Measurements from ENCODE around the gene CLDN14.

CLDN14 gene

DNA sequence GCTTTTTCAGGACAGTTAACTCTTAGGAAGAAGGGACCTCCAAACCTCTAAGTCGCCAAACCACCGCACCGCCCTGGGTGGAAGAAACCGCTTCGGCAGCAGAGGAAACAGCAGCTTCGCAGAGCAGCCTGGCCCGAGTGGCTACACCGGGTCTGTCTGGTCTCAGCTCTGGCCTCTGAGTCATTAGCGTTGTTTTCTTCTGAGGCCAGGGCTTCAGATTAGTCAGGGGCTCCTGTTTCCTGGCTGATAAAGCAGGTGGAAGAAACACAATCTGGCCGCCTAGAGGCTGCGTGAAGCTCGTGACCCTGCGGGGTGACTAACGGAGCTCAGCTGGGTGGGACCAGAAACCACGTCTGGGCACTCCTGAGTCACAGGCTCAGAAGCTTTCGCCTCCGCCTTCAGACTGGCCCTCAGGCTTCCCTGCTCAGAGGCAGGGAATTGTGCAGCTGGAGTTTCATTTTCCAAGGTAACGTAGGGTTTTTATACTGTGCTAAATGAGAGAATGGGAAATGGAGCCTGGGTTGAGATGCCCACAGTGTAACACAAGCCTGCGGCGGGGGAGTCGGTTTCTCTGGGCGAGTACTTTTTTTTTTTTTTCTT is 49.9 kb downstream of the CLDN14 start:
- peak; percentile 99 for DNase-seq

DNA sequence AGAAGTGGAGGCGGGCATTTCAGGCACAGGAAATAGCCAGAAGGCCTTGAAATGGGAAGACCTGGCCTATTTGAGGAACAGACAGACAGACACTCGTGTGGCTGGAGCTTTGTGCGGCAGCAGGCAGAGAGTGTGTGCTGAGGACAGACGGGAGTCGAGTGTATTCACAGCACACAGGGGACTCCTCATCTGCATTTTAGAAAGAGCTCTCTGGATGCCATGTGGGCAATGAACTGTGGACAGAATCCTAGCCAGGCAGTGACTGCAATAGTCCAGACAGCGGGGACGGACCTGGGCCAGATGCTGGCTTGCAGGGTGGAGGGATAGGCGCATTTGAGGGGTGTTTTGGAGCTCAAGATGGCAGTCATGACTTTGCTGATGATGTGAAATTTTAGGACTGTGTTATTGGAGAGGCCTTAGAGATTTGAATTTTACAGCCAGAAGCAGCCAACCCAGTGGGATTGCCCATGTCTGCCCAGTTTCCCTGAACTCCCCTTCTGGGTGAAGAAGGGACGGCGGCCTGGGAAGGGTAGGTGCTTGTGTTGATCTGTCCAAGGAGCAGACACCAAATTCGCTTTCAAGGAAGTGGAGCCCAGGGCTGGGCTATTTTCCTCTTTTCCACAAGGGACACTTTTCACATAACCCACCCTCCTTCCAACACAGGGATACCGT is 51.0 kb downstream of the CLDN14 start:
- DNase-seq, result no peak

DNA sequence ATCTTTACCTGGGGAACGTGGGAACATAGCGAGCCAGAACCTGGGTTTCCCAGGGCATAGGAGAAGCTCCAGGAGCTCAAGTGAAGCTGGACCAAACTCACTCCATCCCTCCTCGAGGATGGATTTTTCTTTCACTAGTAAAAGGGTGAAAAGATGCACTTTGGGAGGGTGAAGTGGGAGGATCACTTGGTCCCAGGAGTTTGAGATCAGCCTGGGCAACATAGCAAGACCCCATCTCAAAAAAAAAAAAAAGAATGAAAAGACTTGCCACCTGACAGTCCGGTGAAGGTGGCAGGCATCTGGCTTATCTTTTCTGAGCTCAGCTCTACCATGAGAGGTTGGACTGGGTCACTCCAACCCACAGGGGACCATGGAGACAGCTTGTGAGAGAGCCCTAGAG is 52.4 kb downstream of the CLDN14 start:
- DNase-seq, result no peak

DNA sequence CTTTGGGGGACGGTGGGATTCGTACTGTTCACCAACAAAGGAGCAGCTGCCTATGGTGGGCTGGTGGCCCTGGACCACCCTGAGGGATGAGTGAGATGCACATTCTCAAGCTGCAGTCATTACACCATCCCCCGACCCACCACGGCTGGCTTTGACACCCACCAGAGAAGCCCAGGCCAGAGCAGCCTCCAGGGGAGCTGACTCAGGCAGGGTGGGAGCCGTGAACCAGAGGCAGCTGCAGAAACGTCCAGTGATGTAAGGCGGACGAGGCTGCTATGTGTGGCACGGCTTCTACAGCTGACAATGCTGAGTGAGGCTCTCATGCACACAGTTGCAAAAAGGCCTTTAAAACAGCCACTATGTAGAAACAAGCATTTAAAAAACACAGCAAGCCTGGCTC is 54.6 kb downstream of the CLDN14 start:
- DNase-seq, result no peak

DNA sequence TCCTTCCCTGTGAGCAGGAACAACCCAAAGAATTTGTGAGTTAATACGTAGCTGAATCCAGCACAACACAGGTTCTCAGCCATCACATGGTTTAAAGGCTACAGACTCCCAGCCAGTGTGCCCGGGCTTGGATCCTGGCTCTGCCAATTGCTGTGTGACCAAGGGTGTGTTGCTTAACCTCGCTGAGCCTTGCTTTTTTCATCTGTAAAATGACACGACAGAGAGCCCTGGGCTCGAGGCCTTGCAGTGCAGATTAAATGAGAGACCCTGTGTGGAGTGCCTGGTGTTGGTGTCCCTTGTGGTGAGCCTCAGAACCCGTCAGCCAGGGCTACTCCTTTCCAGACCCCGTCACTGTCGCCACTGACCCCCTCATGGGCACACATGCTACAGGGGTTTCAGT is 55.3 kb downstream of the CLDN14 start:
- no peak for DNase-seq

DNA sequence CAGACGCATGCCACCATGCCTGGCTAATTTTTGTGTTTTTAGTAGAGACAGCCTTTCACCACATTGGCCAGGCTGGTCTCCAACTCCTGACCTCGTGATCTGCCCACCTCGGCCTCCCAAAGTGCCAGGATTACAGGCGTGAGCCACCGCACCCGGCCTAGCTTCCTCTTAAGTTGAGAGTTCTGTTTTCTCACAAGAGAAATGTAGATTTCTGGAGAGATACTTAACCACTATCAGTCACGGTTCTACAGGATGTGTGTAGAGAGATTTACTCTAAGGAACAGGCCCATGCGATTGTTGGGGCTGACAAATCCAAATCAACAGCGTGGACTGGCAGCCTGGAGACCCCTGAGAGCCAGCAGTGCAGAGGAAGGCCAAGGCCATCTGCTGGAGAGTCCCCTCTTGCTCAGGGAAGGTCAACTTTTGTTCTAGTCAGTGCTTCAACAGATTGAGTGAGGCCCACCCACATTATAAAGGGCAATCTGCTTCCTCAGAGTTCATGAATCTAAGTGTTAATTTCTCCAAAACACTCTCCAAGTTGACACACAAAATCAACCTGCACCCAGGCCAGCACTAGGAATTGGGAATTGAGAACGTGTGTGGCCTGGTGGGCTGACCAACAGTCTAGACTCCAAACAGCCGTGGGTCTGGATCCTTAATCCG is 56.0 kb downstream of the CLDN14 start:
- no peak for DNase-seq

DNA sequence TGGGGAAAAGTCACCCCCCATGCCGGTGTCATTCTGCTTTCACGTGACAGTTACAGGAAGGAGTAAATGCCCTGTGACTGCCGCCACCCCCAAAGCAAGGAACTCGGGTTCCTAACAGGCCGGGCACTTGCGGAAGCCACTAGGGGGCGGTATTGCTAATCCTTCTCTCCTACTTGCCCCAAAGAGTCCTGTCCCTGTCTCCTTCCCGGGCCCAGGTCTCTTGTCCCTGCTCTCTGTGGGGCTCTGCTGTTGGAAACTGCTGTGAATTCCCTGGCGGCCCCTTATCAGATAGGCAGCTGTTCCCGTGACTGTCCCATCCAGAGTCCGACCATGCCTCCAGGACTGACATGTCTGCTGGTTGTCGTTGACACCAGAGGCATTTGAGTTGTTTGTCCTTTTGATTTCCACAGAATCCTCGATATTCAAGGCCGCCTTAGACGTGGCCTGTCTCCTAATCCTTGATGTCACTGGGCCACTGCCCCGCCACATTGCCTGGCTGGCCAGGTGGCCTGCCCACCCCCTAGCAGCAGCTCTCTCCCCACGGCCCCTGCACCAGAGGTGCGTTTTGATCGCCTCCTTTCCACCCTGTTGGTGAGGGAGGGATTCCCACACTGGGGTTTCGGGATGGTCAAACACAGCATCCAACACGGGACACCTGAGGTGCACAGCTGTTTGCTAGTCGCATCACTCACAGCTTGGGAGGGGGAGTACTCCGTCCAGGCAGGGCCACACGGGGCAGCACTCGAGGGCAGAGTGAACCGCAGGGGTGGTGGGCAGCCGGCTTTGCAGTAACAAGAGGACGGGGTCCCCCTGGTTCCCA is 57.4 kb downstream of the CLDN14 start:
- peak; percentile 3 for DNase-seq

DNA sequence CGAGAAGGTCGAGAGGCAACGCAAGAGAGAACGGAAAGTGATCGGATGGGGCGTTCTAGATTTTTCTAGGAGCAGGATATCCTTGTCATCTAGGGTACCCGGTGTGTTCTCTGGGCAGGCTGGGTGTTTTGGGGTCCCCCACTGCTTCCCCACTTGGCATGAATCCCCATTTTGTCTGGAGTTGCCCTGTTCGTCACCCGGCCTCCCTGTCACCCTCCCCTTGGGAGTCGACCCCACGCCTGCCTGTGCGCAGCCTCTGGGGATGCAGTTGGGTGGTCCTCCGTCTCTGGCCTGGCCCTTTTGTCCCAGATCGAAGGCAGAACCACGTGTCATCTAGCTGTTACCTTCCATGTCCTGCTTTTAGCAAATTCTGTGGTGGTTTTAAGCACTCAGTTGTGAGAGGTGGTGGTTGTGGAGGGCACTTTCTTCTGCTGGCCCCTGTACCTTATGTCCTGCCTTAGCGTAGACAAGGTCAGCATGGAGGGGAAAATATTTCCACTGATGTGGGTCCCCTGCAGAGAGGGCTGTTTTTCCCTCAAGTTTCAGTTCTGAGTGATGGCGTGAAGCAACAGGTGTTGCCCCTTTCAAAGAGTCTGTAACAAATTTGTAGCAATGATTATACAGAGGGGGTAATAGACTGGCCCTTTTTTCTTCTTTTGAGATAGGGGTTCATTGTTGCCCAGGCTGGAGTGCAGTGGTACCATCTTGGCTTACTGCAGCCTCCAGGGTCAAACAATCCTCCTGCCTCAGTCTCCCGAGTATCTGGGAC is 59.2 kb downstream of the CLDN14 start:
- no peak for DNase-seq

DNA sequence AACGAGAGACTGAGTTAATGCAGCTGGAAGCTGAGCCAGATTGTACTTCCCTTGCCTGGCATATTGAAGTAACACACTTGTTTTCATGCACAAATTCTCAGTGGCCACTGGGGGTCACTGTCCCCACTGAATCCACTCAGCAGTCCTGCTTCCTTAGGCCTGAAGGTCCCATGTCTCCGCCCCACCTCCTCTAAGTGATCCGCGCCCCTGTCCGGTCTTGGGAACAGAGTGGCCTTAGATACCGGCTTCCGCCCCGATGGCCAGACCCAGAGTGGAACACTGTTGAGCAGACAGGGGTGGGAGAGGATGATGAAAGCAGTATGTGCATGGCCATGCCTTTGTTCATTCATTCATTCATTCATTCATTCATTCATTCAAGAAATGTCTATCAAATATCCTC is 59.9 kb downstream of the CLDN14 start:
- peak; percentile 58 for DNase-seq

DNA sequence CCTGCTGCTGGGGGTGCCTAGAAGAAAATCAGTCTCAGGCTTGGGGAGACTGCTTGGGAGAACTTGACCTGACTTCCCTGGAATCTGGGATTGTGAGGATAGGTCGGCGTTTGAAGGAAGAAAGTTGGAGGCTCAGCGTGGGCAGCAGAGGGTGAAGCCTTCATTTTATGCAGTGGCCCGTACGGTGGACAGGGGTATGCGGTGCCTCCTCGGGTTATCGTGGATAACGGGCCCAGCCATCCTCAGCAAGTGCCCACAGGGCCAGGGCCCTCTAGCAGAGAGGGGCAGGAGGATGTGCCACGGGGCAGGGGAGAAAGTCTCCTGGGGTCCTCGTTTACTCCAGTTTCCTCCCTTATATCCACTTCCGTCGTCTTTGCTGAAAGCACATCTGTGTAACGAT is 60.7 kb downstream of the CLDN14 start:
- DNase-seq, result no peak

DNA sequence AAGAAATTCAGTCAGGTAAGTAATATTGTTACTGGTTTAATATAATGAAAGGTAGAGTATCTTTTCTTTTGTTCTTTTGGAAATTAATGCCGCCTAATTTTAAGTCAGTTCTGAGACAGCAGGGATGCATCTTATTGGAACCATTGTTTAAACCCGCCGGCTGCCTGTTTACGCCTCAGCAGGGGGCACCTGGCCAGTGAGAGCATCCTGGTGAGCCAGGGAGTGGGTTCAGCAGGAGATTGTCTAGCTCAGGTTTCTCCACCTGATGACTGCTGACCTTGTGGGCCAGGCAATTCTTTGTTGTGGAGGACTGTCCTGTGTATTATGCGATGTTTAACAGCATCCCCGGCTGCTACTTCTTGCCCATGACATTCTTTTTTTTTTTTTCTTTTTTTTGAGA is 64.5 kb downstream of the CLDN14 start:
- no peak for DNase-seq

DNA sequence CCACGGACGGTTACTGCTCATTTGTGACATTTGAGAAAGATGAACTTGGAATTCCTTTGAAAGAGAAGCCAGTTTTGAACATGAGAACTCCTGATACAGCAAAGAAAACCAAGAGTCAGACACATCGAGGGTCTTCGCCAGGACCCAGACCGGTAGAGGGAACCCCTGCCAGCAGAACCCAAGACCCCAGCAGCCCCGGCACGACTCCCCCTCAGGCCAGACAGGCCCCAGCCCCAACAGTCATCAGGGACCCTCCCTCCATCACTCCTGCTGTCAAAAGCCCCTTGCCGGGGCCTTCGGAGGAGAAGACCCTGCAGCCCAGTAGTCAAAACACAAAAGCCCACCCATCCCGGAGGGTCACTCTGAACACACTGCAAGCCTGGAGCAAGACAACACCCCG is 67.0 kb downstream of the CLDN14 start:
- DNase-seq, result no peak

DNA sequence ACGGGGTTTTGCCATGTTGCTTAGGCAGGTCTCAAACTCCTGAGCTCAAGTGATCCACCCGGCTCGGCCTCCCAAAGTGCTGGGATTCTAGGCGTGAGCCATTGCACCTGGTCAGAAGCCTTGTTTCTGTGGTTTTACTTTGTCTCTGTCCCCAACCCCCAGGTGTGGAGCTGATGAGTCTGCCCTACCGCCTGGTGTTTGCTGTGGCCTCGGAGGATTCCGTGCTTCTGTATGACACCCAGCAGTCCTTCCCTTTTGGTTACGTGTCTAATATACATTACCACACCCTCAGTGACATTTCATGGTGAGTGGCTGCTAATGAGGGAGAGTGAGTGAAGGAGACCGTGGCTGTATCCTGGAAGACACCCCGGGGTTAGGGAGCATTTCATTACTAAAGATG is 68.6 kb downstream of the CLDN14 start:
- no peak for DNase-seq

Data from amniotic stem cell (primary cell).